OCI-LY7 (cell line): ENCODE measurements around the gene GATAD2B.

Experiments used
- EZH2phosphoT487 ChIP-seq: fragments of 200-600 bp; sonication (generic); IDR thresholded peaks from 2 replicates; pipeline ENCODE4 v1.6.1; 2018; ENCODE audit warnings: low read depth, borderline replicate concordance, mild to moderate bottlenecking, mixed run types, antibody characterized with exemption, low read length, moderate library complexity, mixed read lengths
- TF ChIP-seq, protein P1 (sequence below): fragments of 200-600 bp; sonication (generic); conservative IDR thresholded peaks from 2 replicates; pipeline ENCODE4 v1.5.1; 2014; ENCODE audit warnings: mild to moderate bottlenecking, antibody characterized with exemption, low read length, moderate library complexity, mixed read lengths

- TF ChIP-seq, protein P1, sequence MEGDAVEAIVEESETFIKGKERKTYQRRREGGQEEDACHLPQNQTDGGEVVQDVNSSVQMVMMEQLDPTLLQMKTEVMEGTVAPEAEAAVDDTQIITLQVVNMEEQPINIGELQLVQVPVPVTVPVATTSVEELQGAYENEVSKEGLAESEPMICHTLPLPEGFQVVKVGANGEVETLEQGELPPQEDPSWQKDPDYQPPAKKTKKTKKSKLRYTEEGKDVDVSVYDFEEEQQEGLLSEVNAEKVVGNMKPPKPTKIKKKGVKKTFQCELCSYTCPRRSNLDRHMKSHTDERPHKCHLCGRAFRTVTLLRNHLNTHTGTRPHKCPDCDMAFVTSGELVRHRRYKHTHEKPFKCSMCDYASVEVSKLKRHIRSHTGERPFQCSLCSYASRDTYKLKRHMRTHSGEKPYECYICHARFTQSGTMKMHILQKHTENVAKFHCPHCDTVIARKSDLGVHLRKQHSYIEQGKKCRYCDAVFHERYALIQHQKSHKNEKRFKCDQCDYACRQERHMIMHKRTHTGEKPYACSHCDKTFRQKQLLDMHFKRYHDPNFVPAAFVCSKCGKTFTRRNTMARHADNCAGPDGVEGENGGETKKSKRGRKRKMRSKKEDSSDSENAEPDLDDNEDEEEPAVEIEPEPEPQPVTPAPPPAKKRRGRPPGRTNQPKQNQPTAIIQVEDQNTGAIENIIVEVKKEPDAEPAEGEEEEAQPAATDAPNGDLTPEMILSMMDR = no peak
- TF ChIP-seq EZH2phosphoT487 = no peak
These were observed 45.6 kb upstream of the GATAD2B start for GRCh38 chr1:153968408-153968807.
